Esophagus squamous epithelium (tissue), 4 donors: ENCODE measurements around the gene ISCA2.

Experiments
- CTCF ChIP-seq, 6 experiments: fragments of 450-650 bp in 4 of 6; fragments of 200-600 bp in 2 of 6; sonication (generic) in 2 of 6; IDR thresholded peaks; one replicate each; pipeline ENCODE4 v1.5.1; 2016 to 2019; ENCODE audit warnings: antibody characterized with exemption in 6 of 6, mild to moderate bottlenecking in 4 of 6, moderate library complexity in 4 of 6
- POLR2A ChIP-seq, 4 donors: fragments of 450-650 bp; IDR thresholded peaks; one replicate each; pipeline ENCODE4 v1.6.1; 2017; ENCODE audit warnings: antibody characterized with exemption in 4 of 4, mild to moderate bottlenecking in 4 of 4, moderate library complexity in 3 of 4

- TF ChIP-seq CTCF (IDR thresholded peaks at IDR 0.05) (no peak), POLR2A (IDR thresholded peaks at IDR 0.05) (no peak)
Measured at GRCh38 chr14:74503291-74503937, 9.8 kb downstream of the ISCA2 start.
